Measurements from ENCODE around the gene C7orf57. TPM values are rescaled to one million over a fixed set of nuclear protein-coding genes. Genes with fewer than 3 reads are reported as not detected.

Gene C7orf57
- total RNA-seq, 2 experiments from 2014 or later: 1.0 to 1.1 TPM

DNA sequence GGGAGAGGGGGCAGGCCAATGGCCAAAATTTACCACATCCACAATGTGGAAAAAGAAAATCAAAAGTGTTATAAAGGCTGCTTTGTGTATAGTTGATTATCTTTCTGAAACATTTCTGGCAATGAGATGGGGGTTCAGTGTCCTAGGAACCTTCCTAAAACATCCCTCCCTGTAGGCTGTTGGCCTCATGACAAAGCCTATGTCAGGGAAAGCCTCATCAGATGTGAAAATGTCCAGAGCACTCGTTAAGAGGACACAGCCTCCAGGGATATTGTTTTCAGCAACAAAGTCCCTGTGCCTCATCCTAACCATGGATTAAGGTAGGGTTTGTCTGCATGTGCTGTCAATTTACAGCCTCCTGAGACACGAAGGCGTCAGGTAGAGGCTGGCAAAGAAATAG is 23.4 kb upstream of the C7orf57 start:
- Mint-ChIP-seq H3K4me3 (no peak overlapping the region), H3K27me3 (peaks cover 3% of the 10 kb centered on the region), H3K27ac (no peak overlapping the region), H3K9me3 (no peaks in the 10 kb centered on the region), H3K4me1 (peaks cover 2% of the 10 kb centered on the region), H3K36me3 (no peaks in the 10 kb centered on the region)
- DNase-seq: no peak

DNA sequence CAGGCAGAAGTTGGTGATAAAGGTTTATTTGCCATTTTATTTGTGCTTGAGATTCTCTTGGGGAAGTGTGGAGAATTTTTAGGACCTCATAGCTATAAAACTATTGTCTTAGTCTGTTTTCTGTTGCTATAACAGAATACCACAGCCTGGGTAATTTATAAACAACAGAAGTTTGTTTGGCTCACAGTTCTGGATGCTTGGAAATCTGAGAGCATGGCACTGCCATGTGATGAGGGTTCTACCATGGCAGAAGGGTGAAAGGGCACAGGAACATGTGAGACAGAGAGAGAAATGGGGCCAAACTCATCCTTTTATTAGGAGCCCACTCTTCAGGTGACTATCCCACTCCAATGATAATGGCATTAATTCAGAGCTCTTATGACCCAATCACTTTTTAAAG is 18.7 kb upstream of the C7orf57 start:
- Mint-ChIP-seq H3K27ac (no peak overlapping the region), H3K4me3 (no peak overlapping the region), H3K36me3 (peaks cover 2% of the 10 kb centered on the region), H3K9me3 (peaks cover 10% of the 10 kb centered on the region), H3K4me1 (peaks cover 1% of the 10 kb centered on the region), H3K27me3 (no peaks in the 10 kb centered on the region)
- no peak for DNase-seq

GRCh38 chr7:48017674-48018073 is 17.7 kb upstream of the C7orf57 start:
- H3K4me1 Mint-ChIP-seq: no peaks in the 10 kb centered on the region
- no peak overlapping the region for H3K4me3 Mint-ChIP-seq
- H3K36me3 Mint-ChIP-seq: peaks cover 2% of the 10 kb centered on the region
- DNase-seq: no peak
- no peak overlapping the region for H3K27ac Mint-ChIP-seq
- H3K27me3 Mint-ChIP-seq: no peaks in the 10 kb centered on the region
- peaks cover 12% of the 10 kb centered on the region for H3K9me3 Mint-ChIP-seq

DNA sequence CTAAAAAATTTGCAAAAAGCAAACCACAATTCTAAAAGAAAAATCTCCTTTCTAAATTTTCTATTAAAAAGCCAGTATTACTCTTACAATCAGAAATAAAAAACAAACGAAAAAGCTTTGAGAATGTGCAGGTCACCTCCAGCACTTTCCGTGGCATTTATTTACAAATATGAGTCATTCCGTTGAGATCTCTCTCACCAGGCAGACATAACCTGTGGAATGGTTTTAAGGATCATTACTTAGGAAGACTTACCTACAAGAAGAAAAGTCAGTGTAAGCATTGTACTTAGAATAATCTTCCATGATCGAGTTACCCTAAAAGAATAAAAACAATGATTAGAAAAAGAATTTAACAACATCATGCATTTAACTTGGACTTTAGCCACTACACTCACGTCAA is 9.7 kb upstream of the C7orf57 start:
- Mint-ChIP-seq H3K4me1 (no peaks in the 10 kb centered on the region), H3K27me3 (peaks cover 9% of the 10 kb centered on the region), H3K9me3 (peaks cover 8% of the 10 kb centered on the region), H3K36me3 (peaks cover 3% of the 10 kb centered on the region), H3K4me3 (no peak overlapping the region), H3K27ac (no peak overlapping the region)
- no peak for DNase-seq

- H3K36me3 Mint-ChIP-seq: peaks cover 1% of the 10 kb centered on the region
- peaks cover 9% of the 10 kb centered on the region for H3K27me3 Mint-ChIP-seq
- H3K4me3 Mint-ChIP-seq: no peak within 1 kb of the TSS
- DNase-seq: no peak
- no peaks in the 10 kb centered on the region for H3K4me1 Mint-ChIP-seq
- peaks cover 5% of the 10 kb centered on the region for H3K9me3 Mint-ChIP-seq
- H3K27ac Mint-ChIP-seq: no peak within 1 kb of the TSS
Measured at GRCh38 chr7:48028938-48029337, 6.4 kb upstream of the C7orf57 start, which contains the start of gene SUN3. SUN3 (minus strand) TSS chr7:48029107; CDS start chr7:48028938, 169 bp downstream.

- no peak for DNase-seq
- no peaks in the 10 kb centered on the region for H3K36me3 Mint-ChIP-seq
- H3K27ac Mint-ChIP-seq: no peak overlapping the region
- no peak overlapping the region for H3K4me3 Mint-ChIP-seq
- H3K4me1 Mint-ChIP-seq: peaks cover 3% of the 10 kb centered on the region
- H3K9me3 Mint-ChIP-seq: no peaks in the 10 kb centered on the region
- H3K27me3 Mint-ChIP-seq: peaks cover 20% of the 10 kb centered on the region
Measured at GRCh38 chr7:48031111-48031510, 4.2 kb upstream of the C7orf57 start.

- peaks cover 3% of the 10 kb centered on the region for H3K4me1 Mint-ChIP-seq
- peaks cover 39% of the 10 kb centered on the region for H3K27me3 Mint-ChIP-seq
- no peaks in the 10 kb centered on the region for H3K36me3 Mint-ChIP-seq
- H3K27ac Mint-ChIP-seq: no peak overlapping the region
- DNase-seq: no peak
- H3K9me3 Mint-ChIP-seq: no peaks in the 10 kb centered on the region
- no peak overlapping the region for H3K4me3 Mint-ChIP-seq
Measured at GRCh38 chr7:48033922-48034321, 1.4 kb upstream of the C7orf57 start.

DNA sequence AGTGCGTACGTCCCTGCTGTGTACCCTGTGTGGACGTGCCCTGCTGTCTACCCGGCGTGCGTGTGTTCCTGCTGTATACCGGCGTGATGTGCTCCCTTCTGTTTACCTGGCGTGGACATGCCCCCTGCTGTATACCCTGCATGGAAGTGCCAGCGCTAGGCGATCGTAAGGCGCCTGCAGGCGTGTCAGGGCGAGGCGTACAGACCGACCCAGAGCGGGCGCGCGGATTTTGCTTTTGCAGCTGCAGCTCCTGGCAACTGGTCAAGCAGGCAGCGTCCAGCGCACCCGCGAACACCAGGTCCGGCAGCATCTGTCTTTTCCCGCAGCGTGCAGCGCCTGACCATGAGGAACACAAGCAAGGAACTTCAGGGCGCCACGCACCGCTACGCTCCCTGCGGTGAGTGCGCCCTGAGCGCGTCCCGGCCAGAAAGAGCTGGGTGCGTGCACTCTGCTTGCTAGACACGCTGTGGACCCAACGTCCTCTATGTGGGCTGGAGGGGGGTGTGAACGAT is 680 bp downstream of the C7orf57 start:
- Mint-ChIP-seq H3K4me1 (peaks cover 9% of the 10 kb centered on the region), H3K27me3 (peaks cover 31% of the 10 kb centered on the region), H3K36me3 (no peaks in the 10 kb centered on the region), H3K27ac (no peak overlapping the region), H3K4me3 (peak overlapping the region; percentile 78), H3K9me3 (no peaks in the 10 kb centered on the region)
- DNase-seq: no peak

GRCh38 chr7:48038815-48039506 is 3.6 kb downstream of the C7orf57 start:
- H3K4me3 Mint-ChIP-seq: no peak overlapping the region
- H3K9me3 Mint-ChIP-seq: no peaks in the 10 kb centered on the region
- no peak for DNase-seq
- peaks cover 30% of the 10 kb centered on the region for H3K27me3 Mint-ChIP-seq
- no peaks in the 10 kb centered on the region for H3K36me3 Mint-ChIP-seq
- no peak overlapping the region for H3K27ac Mint-ChIP-seq
- H3K4me1 Mint-ChIP-seq: peaks cover 29% of the 10 kb centered on the region

DNA sequence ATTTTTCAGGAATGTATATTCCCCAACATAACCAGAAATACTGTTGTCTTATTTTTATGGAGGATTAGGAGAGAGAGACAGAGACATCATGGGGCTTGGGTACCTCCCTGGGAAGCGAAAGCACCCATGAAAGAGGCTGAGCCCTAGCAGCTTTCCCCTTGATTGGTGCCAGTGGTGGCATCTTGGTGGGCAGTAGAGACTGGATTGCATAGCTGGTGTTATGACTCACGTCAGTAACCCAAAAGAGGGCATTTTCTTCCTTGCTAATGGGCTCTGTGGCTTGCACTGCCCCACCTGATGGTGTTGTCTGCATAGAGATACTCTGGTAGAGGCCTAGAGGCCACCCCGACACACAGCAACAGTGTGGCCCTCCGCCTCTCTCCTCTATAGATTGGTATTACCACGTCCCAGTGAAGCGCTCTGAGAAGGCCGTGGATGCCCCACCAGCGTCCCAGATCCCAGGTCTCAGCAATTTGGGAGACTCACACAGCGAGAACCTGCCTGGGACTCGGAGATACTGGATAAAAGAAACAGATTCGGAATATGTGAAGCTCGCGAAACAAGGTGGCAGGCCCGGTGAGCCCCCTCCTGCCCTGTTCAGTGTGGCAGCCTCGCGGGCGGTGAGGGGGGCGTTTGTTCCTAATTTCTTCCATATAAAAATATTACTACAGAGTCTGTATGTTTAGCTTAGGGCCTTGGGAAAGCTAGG is 5.8 kb downstream of the C7orf57 start:
- Mint-ChIP-seq H3K4me3 (no peak overlapping the region), H3K9me3 (no peaks in the 10 kb centered on the region), H3K4me1 (peaks cover 36% of the 10 kb centered on the region), H3K27ac (peak overlapping the region; percentile 84), H3K27me3 (peaks cover 20% of the 10 kb centered on the region), H3K36me3 (no peaks in the 10 kb centered on the region)
- DNase-seq: no peak

DNA sequence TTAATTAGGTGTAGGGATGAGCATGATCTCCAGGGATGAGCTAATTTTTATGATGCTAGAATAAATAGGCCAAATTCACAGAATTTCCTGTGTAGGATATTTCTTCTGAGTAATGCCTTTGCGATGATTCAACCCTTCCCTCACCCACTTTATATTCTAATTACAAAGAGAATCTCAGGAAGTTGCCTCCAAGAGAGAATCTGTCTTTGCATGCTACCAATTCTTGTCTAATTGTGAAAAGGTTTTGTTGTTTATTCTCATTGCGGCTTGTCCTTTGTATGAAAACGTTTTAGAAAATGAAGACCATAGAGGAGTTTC is 6.3 kb downstream of the C7orf57 start:
- H3K36me3 Mint-ChIP-seq: no peaks in the 10 kb centered on the region
- H3K4me3 Mint-ChIP-seq: peak overlapping the region; percentile 15
- peak overlapping the region; percentile 84 for H3K27ac Mint-ChIP-seq
- peaks cover 41% of the 10 kb centered on the region for H3K4me1 Mint-ChIP-seq
- H3K27me3 Mint-ChIP-seq: peaks cover 15% of the 10 kb centered on the region
- no peak for DNase-seq
- H3K9me3 Mint-ChIP-seq: no peaks in the 10 kb centered on the region

DNA sequence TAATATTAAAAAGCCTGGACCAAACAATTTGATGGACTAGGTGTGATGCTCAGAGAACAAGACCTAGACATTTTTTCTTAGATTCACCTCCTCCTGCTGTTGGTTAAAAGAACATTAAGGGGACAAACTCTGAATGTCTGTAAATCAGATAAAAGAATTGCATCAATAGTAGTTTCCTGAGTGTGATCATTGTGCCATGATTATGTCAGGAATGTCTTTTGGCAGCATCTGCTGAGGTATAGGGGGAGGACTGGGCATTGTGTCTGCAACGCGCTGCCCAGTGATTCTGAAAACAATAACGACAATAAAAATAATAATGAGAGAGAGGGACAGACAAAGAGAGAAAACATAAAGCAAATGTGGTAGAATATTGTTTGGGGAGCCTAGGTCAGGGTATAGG is 6.9 kb downstream of the C7orf57 start:
- Mint-ChIP-seq H3K27ac (peak overlapping the region; percentile 84), H3K4me3 (no peak overlapping the region), H3K9me3 (no peaks in the 10 kb centered on the region), H3K36me3 (no peaks in the 10 kb centered on the region), H3K4me1 (peaks cover 46% of the 10 kb centered on the region), H3K27me3 (peaks cover 10% of the 10 kb centered on the region)
- DNase-seq: no peak

- H3K4me1 Mint-ChIP-seq: peaks cover 46% of the 10 kb centered on the region
- H3K9me3 Mint-ChIP-seq: no peaks in the 10 kb centered on the region
- peaks cover 10% of the 10 kb centered on the region for H3K27me3 Mint-ChIP-seq
- no peak overlapping the region for H3K4me3 Mint-ChIP-seq
- no peak for DNase-seq
- no peaks in the 10 kb centered on the region for H3K36me3 Mint-ChIP-seq
- H3K27ac Mint-ChIP-seq: no peak overlapping the region
Measured at GRCh38 chr7:48042636-48043035, 7.3 kb downstream of the C7orf57 start.

GRCh38 chr7:48045195-48045765 is 9.9 kb downstream of the C7orf57 start:
- no peaks in the 10 kb centered on the region for H3K27me3 Mint-ChIP-seq
- H3K4me3 Mint-ChIP-seq: no peak overlapping the region
- H3K4me1 Mint-ChIP-seq: peaks cover 46% of the 10 kb centered on the region
- no peak overlapping the region for H3K27ac Mint-ChIP-seq
- H3K9me3 Mint-ChIP-seq: no peaks in the 10 kb centered on the region
- no peaks in the 10 kb centered on the region for H3K36me3 Mint-ChIP-seq
- no peak for DNase-seq

GRCh38 chr7:48046458-48046857 is 11.1 kb downstream of the C7orf57 start:
- Mint-ChIP-seq H3K4me1 (peaks cover 36% of the 10 kb centered on the region), H3K36me3 (no peaks in the 10 kb centered on the region), H3K9me3 (no peaks in the 10 kb centered on the region), H3K27me3 (no peaks in the 10 kb centered on the region), H3K4me3 (peak overlapping the region; percentile 15), H3K27ac (peak overlapping the region; percentile 13)
- DNase-seq: no peak

Data from activated naive CD8-positive, alpha-beta T cell treated with anti-CD3 and anti-CD28 coated beads for 36 hours (primary cell).